ENCODE measurements around the gene OLFML2B. TPM values are rescaled to one million over a fixed set of nuclear protein-coding genes. Genes with fewer than 3 reads are reported as not detected.

OLFML2B gene
- total RNA-seq, 4 donors from 2014 or later: 2.7 to 5.2 (median 3.6) TPM

- TF ChIP-seq EP300 (IDR thresholded peaks at IDR 0.05) (no peak), POLR2A (IDR thresholded peaks at IDR 0.05) (no peak), POLR2AphosphoS5 (IDR thresholded peaks at IDR 0.05) (no peak), CTCF (IDR thresholded peaks at IDR 0.05) (no peak)
- Histone ChIP-seq H3K4me1 (peaks cover 34% of the 10 kb centered on the region), H3K36me3 (no peaks in the 10 kb centered on the region), H3K27ac (no peak overlapping the region), H3K4me3 (no peak overlapping the region), H3K9me3 (no peaks in the 10 kb centered on the region), H3K27me3 (no peaks in the 10 kb centered on the region)
- no peak for DNase-seq (ENCODE audit: low spot score in 2 of 2)
- 91% methylated on average over 1 of the region's 1 CpG for WGBS
Observed at GRCh38 chr1:161950377-161950776, 73.3 kb downstream of the OLFML2B start.

- Histone ChIP-seq H3K4me1 (peaks cover 27% of the 10 kb centered on the region), H3K27me3 (no peaks in the 10 kb centered on the region), H3K36me3 (no peaks in the 10 kb centered on the region), H3K27ac (no peak overlapping the region), H3K9me3 (no peaks in the 10 kb centered on the region), H3K4me3 (no peak overlapping the region)
- TF ChIP-seq POLR2A (IDR thresholded peaks at IDR 0.05) (no peak), POLR2AphosphoS5 (IDR thresholded peaks at IDR 0.05) (no peak), CTCF (IDR thresholded peaks at IDR 0.05) (no peak), EP300 (IDR thresholded peaks at IDR 0.05) (no peak)
- no peak for DNase-seq (ENCODE audit: low spot score in 2 of 2)
- 66% methylated on average over 2 of the region's 2 CpGs for WGBS
Observed at GRCh38 chr1:161949548-161949947, 74.1 kb downstream of the OLFML2B start.

- Histone ChIP-seq H3K9me3 (no peaks in the 10 kb centered on the region), H3K36me3 (peaks cover 1% of the 10 kb centered on the region), H3K4me1 (peaks cover 16% of the 10 kb centered on the region), H3K27me3 (no peaks in the 10 kb centered on the region), H3K27ac (no peak overlapping the region), H3K4me3 (no peak overlapping the region)
- WGBS: 68% methylated on average over 4 of the region's 4 CpGs
- TF ChIP-seq EP300 (IDR thresholded peaks at IDR 0.05) (no peak), POLR2AphosphoS5 (IDR thresholded peaks at IDR 0.05) (no peak), POLR2A (IDR thresholded peaks at IDR 0.05) (no peak), CTCF (IDR thresholded peaks at IDR 0.05) (no peak)
- DNase-seq (ENCODE audit: low spot score in 2 of 2): no peak
Observed at GRCh38 chr1:161948435-161948834, 75.2 kb downstream of the OLFML2B start.

- Histone ChIP-seq H3K4me1 (peaks cover 4% of the 10 kb centered on the region), H3K4me3 (no peak overlapping the region), H3K27me3 (no peaks in the 10 kb centered on the region), H3K9me3 (no peaks in the 10 kb centered on the region), H3K36me3 (peaks cover 8% of the 10 kb centered on the region), H3K27ac (no peak overlapping the region)
- DNase-seq (ENCODE audit: low spot score in 2 of 2): no peak
- no peak for TF ChIP-seq POLR2A (IDR thresholded peaks at IDR 0.05)
- no peak for TF ChIP-seq CTCF (IDR thresholded peaks at IDR 0.05)
- no peak for TF ChIP-seq EP300 (IDR thresholded peaks at IDR 0.05)
- no peak for TF ChIP-seq POLR2AphosphoS5 (IDR thresholded peaks at IDR 0.05)
- 89% methylated on average over 5 of the region's 5 CpGs for whole genome bisulfite sequencing
Observed at GRCh38 chr1:161946071-161946987, 77.3 kb downstream of the OLFML2B start.

- DNase-seq (ENCODE audit: low spot score in 2 of 2): no peak
- TF ChIP-seq EP300 (IDR thresholded peaks at IDR 0.05): no peak
- H3K27me3 ChIP-seq: no peaks in the 10 kb centered on the region
- H3K4me3 ChIP-seq: no peak overlapping the region
- WGBS: 75% methylated on average over 3 of the region's 3 CpGs
- no peaks in the 10 kb centered on the region for H3K9me3 ChIP-seq
- H3K36me3 ChIP-seq: peaks cover 8% of the 10 kb centered on the region
- H3K4me1 ChIP-seq: peaks cover 4% of the 10 kb centered on the region
- no peak overlapping the region for H3K27ac ChIP-seq
Observed at GRCh38 chr1:161945306-161946060, 78.2 kb downstream of the OLFML2B start.

Data from suprapubic skin (tissue), 4 donors.